Mesodermal cell (in vitro differentiated cells): ENCODE measurements around the gene POLR1B. TPM values are rescaled to one million over a fixed set of nuclear protein-coding genes. Genes with fewer than 3 reads are reported as not detected.
"Not testable (repeated sequence)": the region's sequence is repeated elsewhere in the genome, so short reads cannot be mapped to it uniquely, and the experiment has no call there.

Experiments used
- H3K27ac ChIP-seq: 2 replicates; pipeline ENCODE4 v1.7.0; 2013; ENCODE audit warnings: mild to moderate bottlenecking, low read depth, low read length, moderate library complexity; ENCODE audit not compliant: severe bottlenecking
- H3K36me3 ChIP-seq: 2 replicates; pipeline ENCODE4 v1.7.1; 2013; ENCODE audit warnings: mild to moderate bottlenecking, low read length, moderate library complexity; ENCODE audit not compliant: control insufficient read depth, insufficient read depth
- H3K4me1 ChIP-seq: one replicate; pipeline ENCODE4 v1.7.1; 2013; ENCODE audit warnings: mild to moderate bottlenecking, low read length; ENCODE audit not compliant: insufficient read depth, control insufficient read depth, poor library complexity, severe bottlenecking
- H3K4me3 ChIP-seq: 2 replicates; pipeline ENCODE4 v1.7.0; 2013; ENCODE audit warnings: low read length, control low read depth, mild to moderate bottlenecking; ENCODE audit not compliant: insufficient read depth, poor library complexity, severe bottlenecking; ENCODE audit errors: extremely low read depth
- H3K9me3 ChIP-seq: 2 replicates; pipeline ENCODE4 v1.7.1; 2013; ENCODE audit warnings: mild to moderate bottlenecking, low read length, moderate library complexity; ENCODE audit not compliant: control insufficient read depth
- WGBS, 2 experiments: methylation state at CpG; one replicate each; pipeline ENCODE4 v1.1.5; 2013; ENCODE audit warnings: missing lambda C conversion rate in 2 of 2; ENCODE audit not compliant: insufficient coverage in 2 of 2; 5-methylcytosine and 5-hydroxymethylcytosine counted together
- polyA plus RNA-seq, 2 experiments: library from polyadenylated mRNA; stranded (reverse); fragments of 50-300 nt; gene quantifications; one replicate each; pipeline ENCODE4 v1.2.3, GENCODE V29; 2013

The POLR1B gene
- 9.5 TPM for polyA plus RNA-seq (2013, experiment 1 of 2)
- polyA plus RNA-seq (2013, experiment 2 of 2) = 9.5 TPM

- Histone ChIP-seq H3K27ac (peak within 1 kb of the TSS; percentile 98), H3K4me1 (peaks cover 4% of the 10 kb centered on the region), H3K9me3 (no peaks in the 10 kb centered on the region), H3K36me3 (peaks cover 12% of the 10 kb centered on the region), H3K4me3 (peak within 1 kb of the TSS; percentile 85)
- WGBS, 2 experiments = 0% methylated on average over 34 to 58 of the region's 67 CpGs
These were observed at the start of gene POLR1B for GRCh38 chr2:112542123-112542983. TSS of gene POLR1B (plus strand) at chr2:112542465. CDS start at chr2:112542495, 30 bp downstream.

- Histone ChIP-seq H3K4me1 (peaks cover 15% of the 10 kb centered on the region), H3K27ac (peak overlapping the region; percentile 67), H3K9me3 (no peaks in the 10 kb centered on the region), H3K36me3 (peaks cover 44% of the 10 kb centered on the region), H3K4me3 (no peak overlapping the region)
- no CpG with 5 or more reads among the region's 3 CpGs for WGBS, 2 experiments
These were observed 49.2 kb upstream of the POLR1B start for GRCh38 chr2:112493048-112493447.

- Histone ChIP-seq H3K36me3 (peaks cover 46% of the 10 kb centered on the region), H3K9me3 (no peaks in the 10 kb centered on the region), H3K27ac (peak overlapping the region; percentile 67), H3K4me1 (peaks cover 15% of the 10 kb centered on the region), H3K4me3 (no peak overlapping the region)
- WGBS, 2 experiments = 88 to 92% methylated on average over 8 of the region's 9 CpGs
These were observed 48.2 kb upstream of the POLR1B start for GRCh38 chr2:112493858-112494648.

- WGBS, 2 experiments = 96 to 100% methylated on average over 4 to 5 of the region's 5 CpGs
- Histone ChIP-seq H3K4me1 (peaks cover 15% of the 10 kb centered on the region), H3K36me3 (peaks cover 46% of the 10 kb centered on the region), H3K9me3 (no peaks in the 10 kb centered on the region), H3K4me3 (no peak overlapping the region), H3K27ac (no peak overlapping the region)
These were observed 47.4 kb upstream of the POLR1B start for GRCh38 chr2:112494828-112495227.

GRCh38 chr2:112495878-112496277 lies 46.4 kb upstream of the POLR1B start:
- H3K9me3 ChIP-seq, H3K27ac ChIP-seq, H3K4me3 ChIP-seq: not testable (repeated sequence)
- WGBS, 2 experiments = 100% methylated on average over 1 of the region's 4 CpGs; no CpG with 5 or more reads in 1 of the 2 experiments
- peaks cover 15% of the 10 kb centered on the region for H3K4me1 ChIP-seq
- peaks cover 38% of the 10 kb centered on the region for H3K36me3 ChIP-seq

- H3K27ac ChIP-seq, H3K4me3 ChIP-seq, H3K9me3 ChIP-seq, H3K4me1 ChIP-seq: not testable (repeated sequence)
- peaks cover 30% of the 10 kb centered on the region for H3K36me3 ChIP-seq
- WGBS, 2 experiments = 80 to 92% methylated on average over 2 to 4 of the region's 10 CpGs
These were observed 41.3 kb upstream of the POLR1B start for GRCh38 chr2:112500850-112501484.

GRCh38 chr2:112509239-112509998 lies 32.8 kb upstream of the POLR1B start:
- 80 to 89% methylated on average over 12 to 16 of the region's 32 CpGs for WGBS, 2 experiments
- not testable (repeated sequence) for H3K4me1 ChIP-seq, H3K4me3 ChIP-seq, H3K9me3 ChIP-seq, H3K27ac ChIP-seq
- peaks cover 26% of the 10 kb centered on the region for H3K36me3 ChIP-seq

GRCh38 chr2:112516801-112517200 lies 25.5 kb upstream of the POLR1B start:
- WGBS, 2 experiments = 100% methylated on average over 1 of the region's 3 CpGs; no CpG with 5 or more reads in 1 of the 2 experiments
- Histone ChIP-seq H3K4me3 (no peak overlapping the region), H3K27ac (no peak overlapping the region), H3K9me3 (peaks cover 4% of the 10 kb centered on the region), H3K36me3 (peaks cover 69% of the 10 kb centered on the region), H3K4me1 (no peaks in the 10 kb centered on the region)

- peaks cover 78% of the 10 kb centered on the region for H3K36me3 ChIP-seq
- 87 to 90% methylated on average over 3 to 5 of the region's 7 CpGs for WGBS, 2 experiments
- H3K4me3 ChIP-seq = no peak overlapping the region
- H3K4me1 ChIP-seq = no peaks in the 10 kb centered on the region
- H3K9me3 ChIP-seq = peaks cover 4% of the 10 kb centered on the region
- no peak overlapping the region for H3K27ac ChIP-seq
These were observed 23.5 kb upstream of the POLR1B start for GRCh38 chr2:112518807-112519206.

GRCh38 chr2:112519506-112519905 lies 22.8 kb upstream of the POLR1B start:
- 93 to 99% methylated on average over 5 to 9 of the region's 9 CpGs for WGBS, 2 experiments
- H3K4me3 ChIP-seq = no peak overlapping the region
- H3K4me1 ChIP-seq = no peaks in the 10 kb centered on the region
- no peak overlapping the region for H3K27ac ChIP-seq
- peaks cover 3% of the 10 kb centered on the region for H3K9me3 ChIP-seq
- peaks cover 72% of the 10 kb centered on the region for H3K36me3 ChIP-seq
